GM19372 (cell line): ENCODE data around the gene CROCC2.

ENCODE experiments used
- ATAC-seq: cut with Tn5 transposase; IDR thresholded peaks from one replicate; pipeline ENCODE4 v1.9.1; 2021; ENCODE audit warnings: mild to moderate bottlenecking, low read depth, moderate library complexity; ENCODE audit not compliant: unreplicated experiment

CROCC2 gene

DNA sequence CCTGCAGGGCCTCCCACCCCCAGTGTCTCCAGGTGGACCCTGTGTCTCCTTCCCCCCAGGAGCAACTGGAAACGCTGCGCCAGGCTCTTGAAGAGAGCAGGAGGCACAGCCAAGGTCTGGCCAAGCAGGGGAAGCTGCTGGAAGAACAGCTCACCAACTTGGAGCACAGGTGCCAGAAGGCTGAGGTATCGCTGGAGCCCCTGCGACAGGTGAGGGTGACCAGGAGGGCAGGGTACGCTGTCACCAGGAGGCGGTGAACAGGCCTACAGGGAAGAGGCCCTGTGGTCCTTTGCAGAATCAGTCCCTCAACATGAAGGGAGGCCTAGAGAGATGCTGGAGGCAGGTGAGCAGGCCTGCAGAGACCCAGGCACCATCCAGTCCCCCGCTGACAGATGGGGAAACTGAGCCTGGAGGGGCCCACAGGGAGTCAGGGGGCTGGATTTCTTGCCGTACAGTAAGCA is 76.7 kb downstream of the CROCC2 start:
- no peak for ATAC-seq

DNA sequence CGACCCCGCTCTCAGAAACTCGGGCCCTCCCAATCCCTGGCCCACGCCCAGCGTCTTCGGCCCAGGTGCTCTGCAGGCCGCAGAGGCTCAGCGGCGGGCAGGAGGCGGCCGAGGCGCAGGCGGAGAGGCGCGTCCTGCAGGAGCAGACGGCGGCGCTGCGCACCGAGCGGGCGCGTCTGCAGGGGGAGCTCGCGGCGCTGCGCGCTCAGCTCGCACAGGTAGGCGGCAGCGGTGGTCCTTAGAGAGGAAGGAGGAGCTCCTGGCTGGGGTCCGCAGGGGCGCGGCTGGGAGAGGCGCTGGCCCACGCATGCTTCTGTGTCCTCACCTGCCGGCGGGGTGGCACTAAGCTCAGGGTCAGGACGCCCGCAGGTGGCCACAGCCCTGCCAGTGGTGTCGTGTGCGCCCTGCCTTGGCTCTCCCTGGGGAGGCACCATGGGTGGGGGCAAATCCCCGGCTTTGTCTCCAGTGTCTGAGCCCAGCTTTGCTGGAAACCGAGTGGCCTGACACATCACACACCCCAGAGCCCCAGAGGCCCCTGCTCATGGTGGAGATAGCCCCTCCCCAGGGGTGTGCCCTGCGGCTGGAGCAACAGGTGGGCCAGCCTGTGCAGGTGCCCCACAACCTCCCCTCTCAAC is 77.3 kb downstream of the CROCC2 start:
- ATAC-seq = no peak

DNA sequence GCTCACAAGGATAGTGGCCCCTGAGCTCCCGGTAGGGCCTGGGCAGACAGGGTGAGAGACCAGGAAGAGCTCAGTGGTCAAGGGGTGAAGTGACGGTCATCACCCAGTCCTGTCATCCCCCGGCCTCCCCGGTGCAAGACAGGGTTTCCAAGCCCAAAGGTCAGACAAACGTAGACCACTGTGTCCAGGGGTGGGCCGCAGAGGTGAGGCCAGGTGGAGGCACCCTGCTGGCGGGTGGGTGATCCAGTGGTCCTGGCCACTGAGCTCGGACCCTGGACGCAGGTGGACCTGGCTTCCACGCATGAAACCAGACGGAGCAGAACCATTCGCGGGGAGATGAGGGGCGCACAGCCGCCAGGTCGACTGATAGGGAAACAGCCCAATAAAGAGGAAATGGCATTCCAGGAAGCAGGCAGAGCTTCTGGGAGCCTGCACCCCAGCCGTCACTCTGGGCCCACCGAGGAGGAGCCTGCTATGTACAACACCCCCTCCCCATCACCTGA is 77.9 kb downstream of the CROCC2 start:
- no peak for ATAC-seq

DNA sequence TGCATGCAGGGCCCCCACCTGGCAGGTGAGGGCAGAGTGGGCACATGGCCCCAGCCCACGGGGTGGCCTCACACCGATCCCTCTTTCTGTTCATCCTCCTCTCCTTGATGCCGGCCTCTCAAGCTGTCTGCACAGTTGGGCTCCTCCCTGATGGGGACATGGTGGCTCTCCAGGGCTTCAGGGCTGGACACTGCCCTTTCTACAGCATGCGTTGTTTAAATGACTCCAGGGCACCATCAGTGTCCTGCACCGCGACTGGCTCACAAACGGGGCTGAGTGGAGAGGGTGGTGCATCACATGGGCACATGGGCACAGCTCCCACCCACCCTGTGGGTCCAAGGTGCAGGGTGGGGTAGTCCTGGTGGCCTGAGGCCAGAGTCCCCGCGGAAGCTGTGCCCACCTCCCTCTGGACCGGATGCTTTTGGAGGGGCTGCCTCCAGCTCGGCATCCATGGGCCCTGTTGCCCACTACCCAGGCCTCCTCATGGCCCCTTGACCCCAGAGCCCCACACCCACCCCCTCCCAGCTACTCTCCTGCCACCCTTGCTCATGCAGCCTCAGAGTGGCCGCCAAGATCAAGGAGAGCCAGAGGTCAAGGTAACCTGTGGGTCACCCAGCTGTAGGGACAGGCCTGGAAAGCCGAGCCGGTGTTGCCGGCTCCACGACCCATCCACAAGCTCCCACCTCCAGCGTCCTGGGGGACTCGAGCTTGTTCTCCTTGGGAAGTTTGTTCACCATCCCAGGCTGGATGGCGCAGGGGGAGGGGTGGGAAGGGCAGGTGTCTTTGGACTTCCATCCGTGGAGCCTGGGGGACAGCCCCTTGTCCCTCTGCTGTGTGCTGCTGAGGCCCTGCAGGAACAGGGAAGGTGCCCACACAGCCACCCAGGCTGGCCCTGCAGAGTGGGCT is 80.0 kb downstream of the CROCC2 start:
- ATAC-seq = no peak

DNA sequence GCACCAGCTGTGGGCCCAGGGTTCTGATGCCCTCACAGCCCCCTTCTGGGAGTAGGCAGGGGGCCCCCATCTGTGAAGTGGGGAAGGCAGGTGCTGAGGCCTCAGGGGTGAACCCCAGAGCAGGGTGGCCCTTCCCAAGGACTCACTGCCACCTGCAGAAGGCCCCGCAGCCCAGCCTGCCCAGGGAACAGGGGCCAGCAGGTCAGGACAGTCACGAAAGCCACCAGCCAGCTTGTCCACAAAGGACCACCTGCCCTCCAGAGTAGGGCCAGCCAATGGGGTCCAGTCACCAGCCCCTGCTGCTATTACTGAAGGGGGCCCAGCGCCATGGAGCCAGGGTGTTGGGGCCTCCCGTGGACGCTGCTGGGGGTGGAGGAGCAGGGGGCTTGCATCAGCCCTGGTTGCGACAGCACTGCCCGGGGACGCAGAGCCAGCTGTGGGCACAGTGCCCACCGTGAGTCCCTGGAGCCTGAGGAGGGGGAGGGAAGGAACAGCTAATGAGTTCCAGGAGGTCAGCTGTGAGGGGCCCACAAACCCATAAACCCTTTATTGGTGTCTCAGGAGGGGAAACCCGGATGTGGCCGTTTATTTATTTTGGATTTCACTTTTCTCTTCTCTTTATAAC is 80.8 kb downstream of the CROCC2 start:
- no peak for ATAC-seq

DNA sequence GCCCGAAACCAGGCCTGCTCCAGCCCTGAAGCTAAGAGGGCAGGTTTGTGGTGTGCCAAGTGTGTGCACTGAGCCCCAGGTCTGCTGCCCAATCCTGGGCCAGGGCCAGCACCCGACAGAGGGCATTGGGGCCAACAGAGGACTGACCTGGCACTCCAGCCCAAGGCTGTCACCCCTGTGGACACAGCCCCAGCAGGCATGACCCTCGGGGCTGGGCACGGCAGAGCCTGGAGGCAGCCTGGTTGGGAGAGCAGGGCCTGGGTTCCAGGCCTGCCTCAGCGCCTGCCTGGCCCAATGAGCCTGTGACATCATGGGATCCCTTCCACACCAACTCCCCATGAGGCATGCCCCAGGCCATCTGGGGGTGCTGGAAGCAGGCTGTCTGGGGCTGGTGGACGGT is 81.5 kb downstream of the CROCC2 start:
- no peak for ATAC-seq

GRCh38 chr2:240988146-240988545 is 82.0 kb downstream of the CROCC2 start:
- no peak for ATAC-seq

- no peak for ATAC-seq
These were observed 82.6 kb downstream of the CROCC2 start for GRCh38 chr2:240988571-240989271.

DNA sequence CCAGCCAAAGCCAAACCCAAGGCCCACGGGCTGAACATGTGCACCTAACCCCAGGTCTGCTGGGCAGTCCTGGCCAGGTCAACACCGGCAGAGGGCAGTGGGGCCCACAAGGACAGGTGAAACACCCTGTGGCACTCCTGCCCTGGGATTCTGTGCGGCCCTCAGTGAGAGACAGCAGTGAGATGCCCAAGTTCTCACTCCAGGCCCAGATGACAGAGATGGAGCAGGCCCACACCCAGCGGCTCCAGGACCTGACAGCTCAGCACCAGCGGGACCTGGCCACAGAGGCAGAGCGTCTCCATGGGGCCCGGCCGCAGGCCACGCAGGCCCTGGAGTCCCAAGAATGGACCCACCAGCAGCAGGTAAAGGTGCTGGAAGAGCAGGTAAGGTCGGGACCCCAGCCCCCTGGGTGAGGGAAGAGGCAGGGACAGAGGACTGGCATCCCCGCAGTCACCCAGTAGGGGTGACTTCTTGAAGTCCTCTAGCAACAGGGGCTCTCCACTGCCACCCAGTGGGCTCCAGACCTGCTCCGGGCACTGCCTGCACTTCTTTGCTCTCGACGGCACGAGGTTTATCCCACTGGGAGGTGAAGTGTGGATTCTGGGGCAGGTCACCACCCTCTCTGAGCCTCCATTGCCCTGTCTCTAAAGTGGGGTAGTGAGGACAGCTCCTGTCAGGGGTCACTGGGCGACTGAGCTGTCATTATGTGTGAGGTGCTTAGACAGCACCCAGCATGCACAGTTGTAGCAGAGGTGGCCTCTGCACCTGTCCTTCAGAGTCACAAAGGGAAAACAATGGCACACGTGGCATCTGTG is 83.5 kb downstream of the CROCC2 start:
- no peak for ATAC-seq

DNA sequence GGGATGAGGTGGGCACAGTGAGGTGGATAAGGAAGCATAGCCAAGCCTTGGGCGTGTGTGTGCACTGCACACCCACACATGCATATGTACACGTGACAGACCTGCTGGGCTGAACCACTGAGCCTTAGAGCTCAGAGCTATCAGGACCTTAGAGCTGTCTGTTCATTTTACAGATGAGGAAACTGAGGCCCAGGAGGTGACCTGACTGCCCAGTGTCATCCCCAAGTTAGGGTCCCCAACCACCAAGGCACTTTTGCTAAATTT is 84.1 kb downstream of the CROCC2 start:
- ATAC-seq = no peak

DNA sequence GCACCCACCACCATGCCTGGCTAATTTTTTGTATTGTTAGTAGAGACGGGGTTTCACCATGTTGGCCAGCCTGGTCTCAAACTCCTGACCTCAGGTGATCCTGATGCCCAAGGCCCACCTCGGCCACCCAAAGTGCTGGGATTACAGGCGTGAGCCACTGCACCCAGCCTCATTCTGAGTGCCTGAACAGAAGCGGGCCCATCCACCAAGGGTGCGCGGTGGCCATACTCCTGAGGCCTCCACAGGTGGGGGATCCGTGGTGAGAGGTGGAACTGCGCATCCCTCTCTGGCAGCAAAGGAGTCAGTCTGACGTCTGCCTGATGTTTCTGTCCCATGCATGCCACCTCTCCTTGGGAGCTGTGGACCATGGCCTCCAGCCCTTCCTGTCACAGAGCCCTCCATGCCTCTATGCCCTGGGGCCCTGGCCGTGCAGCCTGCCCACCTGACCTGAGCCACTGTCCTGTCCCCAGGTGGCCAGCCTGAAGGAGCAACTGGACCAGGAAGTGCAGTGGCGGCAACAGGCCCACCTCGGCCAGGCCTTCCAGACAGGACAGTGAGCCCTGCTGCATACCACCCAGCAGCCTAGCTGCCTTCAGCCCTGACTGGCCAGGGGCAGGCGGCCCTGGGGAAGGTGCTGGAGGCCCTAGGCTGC is 84.7 kb downstream of the CROCC2 start:
- ATAC-seq = no peak

- ATAC-seq = no peak
These were observed 85.5 kb downstream of the CROCC2 start for GRCh38 chr2:240991378-240992263.

DNA sequence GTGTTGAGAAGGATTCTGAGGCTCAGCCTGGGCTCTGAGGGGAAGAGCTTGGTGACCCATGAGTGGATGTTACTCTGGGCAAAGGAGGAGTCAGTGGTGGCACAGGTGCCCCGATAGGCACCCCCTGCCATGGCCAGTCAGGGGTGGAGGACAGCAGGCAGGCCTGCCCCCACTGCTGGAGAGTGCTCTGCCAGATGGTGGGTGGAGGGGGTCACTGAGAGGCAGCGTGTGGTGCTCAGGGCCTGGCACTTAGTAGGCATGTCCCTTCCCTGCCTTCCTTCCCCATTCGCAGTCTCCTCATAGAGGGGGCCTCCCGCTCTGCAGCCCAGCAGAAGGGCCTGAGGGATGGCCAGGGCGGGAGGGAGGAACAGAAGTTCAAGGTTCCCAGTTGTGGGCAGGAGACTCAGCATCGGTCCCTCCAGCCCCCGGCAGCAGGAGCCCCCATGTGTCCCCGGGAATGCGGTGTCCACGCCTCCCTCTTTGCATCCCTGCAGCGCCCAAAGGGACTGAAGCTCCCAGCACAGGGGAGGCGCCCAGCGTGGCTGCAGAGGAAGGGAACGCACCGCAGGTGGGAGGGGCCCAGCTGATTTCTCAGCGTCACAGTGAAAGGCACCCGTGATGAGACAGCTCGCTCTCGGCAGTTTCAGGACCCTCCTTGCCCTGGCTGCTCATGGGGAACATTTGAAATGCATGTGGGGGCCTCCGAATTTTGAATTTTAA is 86.6 kb downstream of the CROCC2 start:
- no peak for ATAC-seq

GRCh38 chr2:240993446-240994170 is 87.5 kb downstream of the CROCC2 start:
- ATAC-seq = no peak

GRCh38 chr2:240994171-240994896 is 88.2 kb downstream of the CROCC2 start:
- ATAC-seq = no peak
